Neutrophil (primary cell): ENCODE data around the gene CABLES2.

ENCODE experiments used
- H3K27ac ChIP-seq: fragments of 200-600 bp; sonication (generic); 2 replicates; pipeline ENCODE4 v1.5.1; 2016; ENCODE audit warnings: mild to moderate bottlenecking, moderate library complexity
- H3K27me3 ChIP-seq: fragments of 200-600 bp; sonication (generic); 2 replicates; pipeline ENCODE4 v1.6.0; 2016; ENCODE audit warnings: mild to moderate bottlenecking
- H3K36me3 ChIP-seq: fragments of 200-600 bp; sonication (generic); 2 replicates; pipeline ENCODE4 v1.5.1; 2017
- H3K4me1 ChIP-seq, 2 experiments: fragments of 200-600 bp in 1 of 2; sonication (generic) in 1 of 2; 1 replicate in 1 of 2; 2 replicates in 1 of 2; pipeline versions ENCODE4 v1.5.1 to v1.6.1; 2013 to 2016; ENCODE audit warnings: low read depth in 1 of 2, low read length in 1 of 2, mild to moderate bottlenecking in 1 of 2, moderate library complexity in 1 of 2; ENCODE audit not compliant: control insufficient read depth in 1 of 2, insufficient read depth in 1 of 2
- H3K4me3 ChIP-seq, 2 experiments: fragments of 200-600 bp in 1 of 2; sonication (generic) in 1 of 2; 1 replicate in 1 of 2; 2 replicates in 1 of 2; pipeline ENCODE4 v1.5.1; 2013 to 2016; ENCODE audit warnings: low read depth in 1 of 2, low read length in 1 of 2, mild to moderate bottlenecking in 1 of 2, moderate library complexity in 1 of 2
- H3K9me3 ChIP-seq: fragments of 200-600 bp; sonication (generic); 2 replicates; pipeline ENCODE4 v1.5.1; 2016
- TF ChIP-seq, protein P1 (sequence below): fragments of 200-600 bp; sonication (generic); IDR thresholded peaks from 2 replicates; pipeline ENCODE4 v1.5.1; 2016; ENCODE audit warnings: antibody characterized with exemption

Gene CABLES2

DNA sequence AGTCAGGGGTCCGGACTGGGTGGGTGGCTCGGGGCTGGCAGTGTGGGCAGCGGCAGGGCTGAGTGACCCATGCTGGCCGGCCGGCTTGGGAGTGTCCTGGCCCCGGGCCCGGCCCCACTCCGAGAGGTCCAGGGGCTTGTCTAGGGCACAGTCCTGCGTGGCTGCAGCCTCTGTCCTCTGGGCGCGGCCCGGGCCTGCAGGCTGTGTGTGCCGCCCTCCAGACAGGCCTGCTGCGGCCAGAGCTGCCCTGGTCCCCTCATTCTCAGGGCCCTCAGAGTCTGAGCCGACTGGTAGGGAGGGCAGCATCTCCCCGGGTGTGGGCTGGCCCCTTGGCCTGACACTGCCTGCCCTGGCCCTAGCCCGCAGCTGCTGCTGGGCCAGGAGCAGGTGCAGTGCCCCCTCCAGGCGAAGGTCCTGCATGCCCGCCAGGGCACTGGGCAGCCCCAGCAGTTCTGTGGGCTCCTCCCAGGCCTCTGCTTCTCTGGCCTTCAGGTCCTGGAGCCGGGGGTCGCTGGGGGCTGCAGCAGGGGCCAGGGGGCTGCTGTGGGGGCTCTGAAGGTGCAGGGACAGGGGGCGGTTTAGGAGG lies 6.9 kb upstream of the CABLES2 start:
- H3K4me3 ChIP-seq: no peak overlapping the region
- H3K27me3 ChIP-seq: peaks cover 18% of the 10 kb centered on the region
- TF ChIP-seq, protein P1, sequence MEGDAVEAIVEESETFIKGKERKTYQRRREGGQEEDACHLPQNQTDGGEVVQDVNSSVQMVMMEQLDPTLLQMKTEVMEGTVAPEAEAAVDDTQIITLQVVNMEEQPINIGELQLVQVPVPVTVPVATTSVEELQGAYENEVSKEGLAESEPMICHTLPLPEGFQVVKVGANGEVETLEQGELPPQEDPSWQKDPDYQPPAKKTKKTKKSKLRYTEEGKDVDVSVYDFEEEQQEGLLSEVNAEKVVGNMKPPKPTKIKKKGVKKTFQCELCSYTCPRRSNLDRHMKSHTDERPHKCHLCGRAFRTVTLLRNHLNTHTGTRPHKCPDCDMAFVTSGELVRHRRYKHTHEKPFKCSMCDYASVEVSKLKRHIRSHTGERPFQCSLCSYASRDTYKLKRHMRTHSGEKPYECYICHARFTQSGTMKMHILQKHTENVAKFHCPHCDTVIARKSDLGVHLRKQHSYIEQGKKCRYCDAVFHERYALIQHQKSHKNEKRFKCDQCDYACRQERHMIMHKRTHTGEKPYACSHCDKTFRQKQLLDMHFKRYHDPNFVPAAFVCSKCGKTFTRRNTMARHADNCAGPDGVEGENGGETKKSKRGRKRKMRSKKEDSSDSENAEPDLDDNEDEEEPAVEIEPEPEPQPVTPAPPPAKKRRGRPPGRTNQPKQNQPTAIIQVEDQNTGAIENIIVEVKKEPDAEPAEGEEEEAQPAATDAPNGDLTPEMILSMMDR: no peak
- peaks cover 6 to 9% of the 10 kb centered on the region in 2 experiments for H3K4me1 ChIP-seq
- no peaks in the 10 kb centered on the region for H3K36me3 ChIP-seq
- no peaks in the 10 kb centered on the region for H3K9me3 ChIP-seq
- no peak overlapping the region for H3K27ac ChIP-seq

DNA sequence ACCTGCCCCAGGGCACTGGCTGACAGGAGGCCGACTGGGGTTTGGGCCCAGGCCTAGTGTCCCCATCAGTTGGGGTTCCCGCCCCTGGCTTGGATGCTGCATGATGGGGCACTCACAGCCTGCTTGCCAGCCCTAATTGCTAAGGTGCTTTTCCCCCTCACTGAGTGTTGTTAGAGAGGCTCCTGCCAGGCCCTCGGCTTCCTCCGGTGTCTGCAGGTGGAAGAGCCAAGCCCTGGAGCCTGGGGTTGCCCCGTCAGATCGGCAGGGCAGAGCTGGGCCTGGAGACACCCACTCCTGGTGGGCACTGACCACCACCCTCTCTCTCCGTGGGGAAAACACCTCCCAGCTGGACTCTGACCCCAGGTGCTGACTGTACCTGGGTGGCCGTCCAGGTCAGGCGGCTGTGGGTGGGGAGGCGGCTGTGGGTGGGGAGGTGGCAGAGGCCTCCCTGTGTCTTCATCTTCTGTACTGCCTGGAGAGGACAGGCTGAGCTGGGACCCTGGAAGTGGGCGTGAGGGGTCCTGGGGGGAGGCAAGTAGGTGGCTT lies 6.0 kb upstream of the CABLES2 start:
- Histone ChIP-seq H3K4me3 (no peak overlapping the region), H3K27ac (no peak overlapping the region), H3K9me3 (no peaks in the 10 kb centered on the region), H3K36me3 (no peaks in the 10 kb centered on the region), H3K4me1 (peaks cover 6 to 10% of the 10 kb centered on the region in 2 experiments), H3K27me3 (peaks cover 18% of the 10 kb centered on the region)
- TF ChIP-seq, protein P1: no peak

DNA sequence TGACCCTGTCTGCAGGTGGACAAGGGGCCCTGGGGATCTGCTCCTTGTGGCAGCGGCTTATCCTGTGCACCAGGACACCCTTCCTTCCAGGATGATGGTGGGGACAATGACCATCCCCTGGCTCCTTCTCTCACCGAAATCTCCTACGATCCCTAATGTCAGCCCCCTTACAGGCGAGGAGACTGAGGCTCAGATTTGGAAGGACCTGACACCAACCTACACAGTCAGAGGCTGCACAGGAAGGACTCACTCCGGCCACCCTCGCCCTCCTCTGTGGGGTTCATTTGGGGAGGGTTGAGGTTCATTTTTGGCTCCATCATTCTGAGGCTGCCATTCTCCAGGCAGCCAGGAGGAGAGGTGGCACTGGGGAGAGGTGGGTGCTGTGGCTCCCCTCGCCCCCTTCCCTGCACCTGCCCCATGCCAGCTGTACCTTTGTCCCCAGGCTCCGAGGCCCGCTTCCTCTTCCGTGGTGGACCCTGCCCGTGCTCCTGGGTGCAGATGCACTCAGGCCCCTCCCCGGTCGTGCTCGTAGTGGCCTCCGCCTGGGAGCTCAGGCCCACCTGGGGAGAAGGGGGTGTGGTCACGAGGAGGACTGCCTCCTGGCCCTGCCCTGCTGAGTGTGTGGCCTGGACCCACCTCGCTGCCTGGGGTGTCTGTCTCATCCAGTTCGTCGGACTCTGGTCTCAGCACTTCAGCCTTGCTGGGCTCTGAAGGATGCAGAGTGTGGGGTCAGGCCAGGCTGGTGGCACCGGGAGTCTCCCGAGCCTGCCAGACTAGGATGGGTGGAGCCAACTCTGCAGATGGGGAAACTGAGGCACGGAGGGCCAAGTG lies 5.3 kb upstream of the CABLES2 start:
- Histone ChIP-seq H3K27ac (no peak overlapping the region), H3K27me3 (peaks cover 18% of the 10 kb centered on the region), H3K4me3 (no peak overlapping the region), H3K4me1 (peaks cover 11 to 17% of the 10 kb centered on the region in 2 experiments), H3K9me3 (no peaks in the 10 kb centered on the region), H3K36me3 (no peaks in the 10 kb centered on the region)
- TF ChIP-seq, protein P1: no peak

DNA sequence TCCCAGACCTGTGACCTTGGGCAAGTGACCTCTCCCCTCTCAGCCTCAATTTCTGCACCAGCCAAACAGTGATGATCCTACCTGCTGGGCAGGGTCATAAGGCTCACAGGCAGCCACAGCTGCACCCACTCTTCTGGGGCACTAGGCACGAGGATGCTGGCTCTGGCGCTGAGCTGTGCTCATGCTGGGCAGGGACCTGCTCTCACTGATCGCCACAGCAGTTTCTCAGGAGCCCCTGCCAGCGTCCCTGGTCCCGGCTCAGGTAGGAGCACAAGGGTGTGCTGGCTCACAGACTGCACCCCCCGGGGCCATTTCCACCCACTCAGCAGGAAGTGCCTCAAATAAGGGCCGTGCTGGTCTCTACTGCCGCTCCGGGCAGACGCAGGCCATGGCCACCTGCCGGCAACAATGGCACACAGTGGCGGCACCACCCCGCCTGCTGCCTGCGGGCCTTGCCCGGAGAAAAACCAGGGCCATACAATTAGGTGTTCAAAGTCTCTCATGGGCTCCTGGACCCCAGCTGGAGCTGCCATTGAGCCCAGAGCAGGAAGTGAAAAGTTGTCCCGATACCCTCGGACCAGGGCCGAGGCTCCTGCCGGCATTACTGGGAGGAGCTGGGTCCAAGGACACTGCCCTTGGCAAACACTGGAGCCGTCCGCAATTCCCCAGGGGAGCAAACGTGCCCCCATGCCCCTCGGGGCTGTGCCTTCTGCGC lies 4.6 kb upstream of the CABLES2 start:
- no peaks in the 10 kb centered on the region for H3K9me3 ChIP-seq
- no peak overlapping the region for H3K4me3 ChIP-seq
- H3K27me3 ChIP-seq: peaks cover 18% of the 10 kb centered on the region
- TF ChIP-seq, protein P1: no peak
- no peaks in the 10 kb centered on the region for H3K36me3 ChIP-seq
- no peak overlapping the region for H3K27ac ChIP-seq
- H3K4me1 ChIP-seq: peaks cover 13 to 19% of the 10 kb centered on the region in 2 experiments

DNA sequence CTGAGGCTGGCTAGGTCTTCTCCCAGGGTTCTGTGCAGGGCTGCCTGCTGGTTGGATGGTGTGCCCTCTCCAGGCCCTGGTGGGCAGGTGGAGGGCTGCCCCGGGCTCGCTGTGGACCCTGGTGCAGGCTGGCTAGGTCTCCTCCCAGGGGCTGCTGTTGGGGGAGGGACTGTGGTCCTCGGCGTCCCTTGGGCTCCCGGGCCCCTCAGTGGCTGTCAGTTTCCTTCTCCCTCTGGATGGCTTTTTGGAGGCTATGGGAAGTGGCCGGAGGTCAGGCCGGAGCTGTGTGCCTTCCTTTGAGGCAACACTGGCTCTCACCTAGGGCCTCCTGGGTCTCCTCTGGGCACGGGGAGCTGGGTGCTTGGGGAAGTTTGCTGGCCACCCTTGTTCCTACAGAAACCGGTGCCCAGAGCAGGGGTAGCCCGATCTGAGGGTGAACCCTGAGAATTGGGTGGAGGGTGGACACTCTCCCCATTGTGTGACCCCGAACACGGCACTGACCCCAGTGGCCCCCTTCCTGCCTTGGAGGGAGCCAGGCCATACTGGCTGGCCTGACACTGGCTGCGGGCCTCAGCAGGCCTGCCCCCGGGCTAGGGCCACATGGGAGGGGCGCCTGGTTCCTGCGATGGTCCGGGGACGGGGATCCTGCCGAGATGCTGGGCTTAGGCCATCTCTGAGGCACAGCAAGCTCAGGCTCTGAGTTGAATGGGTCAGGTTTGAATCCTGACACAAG lies 3.8 kb upstream of the CABLES2 start:
- TF ChIP-seq, protein P1: no peak
- H3K4me3 ChIP-seq: no peak overlapping the region
- H3K36me3 ChIP-seq: no peaks in the 10 kb centered on the region
- no peak overlapping the region for H3K27ac ChIP-seq
- H3K9me3 ChIP-seq: no peaks in the 10 kb centered on the region
- H3K27me3 ChIP-seq: peaks cover 18% of the 10 kb centered on the region
- H3K4me1 ChIP-seq: peaks cover 20 to 26% of the 10 kb centered on the region in 2 experiments
